ENCODE data around the gene MUTYH. TPM values are rescaled to one million over a fixed set of nuclear protein-coding genes. Genes with fewer than 3 reads are reported as not detected.

The MUTYH gene
- 9.0 and 9.4 TPM in 2 replicates for polyA plus RNA-seq (2011; rRNA removed)
- polyA plus RNA-seq (2012; cell fraction: cytosol; rRNA removed), result 17.0 and 18.4 TPM in 2 replicates
- 71.5 and 78.8 TPM in 2 replicates for polyA plus RNA-seq (2012; cell fraction: nucleus; rRNA removed)
- 12.4 to 15.2 TPM (median 12.6 TPM) in 3 replicates for polyA plus RNA-seq (2017; fragmentation: RNase III; extraction: RNeasy Plus Mini Kit Qiagen cat#74134 plus additional on column Dnase treatment)
- polyA minus RNA-seq (2011; rRNA and poly(A)+ RNA removed), result 7.8 and 9.1 TPM in 2 replicates

DNA sequence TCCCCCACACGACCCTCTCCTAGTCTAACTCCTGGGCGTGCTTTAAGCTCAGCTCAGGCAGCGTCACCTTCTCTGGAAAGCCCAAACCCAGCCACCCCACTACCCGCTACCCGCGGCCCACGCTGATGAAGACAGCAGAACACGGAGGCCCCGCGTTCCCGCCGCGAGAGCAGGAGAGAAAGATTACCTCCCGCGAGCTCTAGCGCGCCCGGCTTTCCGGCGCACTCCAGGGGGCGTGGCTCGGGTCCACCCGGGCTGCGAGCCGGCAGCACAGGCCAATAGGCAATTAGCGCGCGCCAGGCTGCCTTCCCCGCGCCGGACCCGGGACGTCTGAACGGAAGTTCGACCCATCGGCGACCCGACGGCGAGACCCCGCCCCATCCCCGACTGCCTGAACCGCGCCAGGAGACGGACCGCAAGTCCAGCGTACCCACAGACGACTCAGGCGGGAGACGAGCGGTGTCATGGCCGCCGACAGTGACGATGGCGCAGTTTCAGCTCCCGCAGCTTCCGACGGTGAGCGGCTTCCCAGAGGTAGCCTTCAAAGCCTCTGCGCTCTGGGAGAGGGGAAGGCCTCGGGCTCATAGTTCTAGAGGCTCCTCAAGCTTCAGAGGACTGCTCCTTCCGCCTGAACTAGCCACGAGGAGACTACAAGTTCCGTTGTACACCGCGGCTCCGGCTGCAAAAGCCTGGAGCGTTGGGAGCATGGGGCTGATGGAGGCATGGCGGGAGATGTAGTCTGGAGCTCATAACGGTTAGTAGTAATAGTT lies at the start of gene MUTYH, which contains the start of gene TOE1:
Gene MUTYH (minus strand): TSS at position 652 of the 770 bp plus-strand sequence. CDS start 5,935 bp downstream, outside the sequence.
Gene TOE1 (plus strand): TSS at position 382 of the 770 bp plus-strand sequence. CDS start 83 bp downstream, at position 465.
- FAIRE-seq, result no peak
- peaks cover 18% of the 10 kb centered on the region; the same call in 2 of the 3 replicates for H3K4me1 ChIP-seq
- H3K27ac ChIP-seq, result peak within 1 kb of the TSS; percentile 96 to 97
- no peaks in the 10 kb centered on the region for H3K9me3 ChIP-seq
- H3K4me2 ChIP-seq, result peak within 1 kb of the TSS; percentile 84
- peak within 1 kb of the TSS; percentile 67 for H3K4me3 ChIP-seq
- peak; percentile 17; the same call in 1 of the 2 replicates for TF ChIP-seq MYC (IDR thresholded peaks at IDR 0.05; ENCODE audit: borderline replicate concordance, low read length)
- TF ChIP-seq HMGXB4 (CRISPR knock-in tag; IDR thresholded peaks at IDR 0.05; ENCODE audit: borderline replicate concordance), result no peak
- TF ChIP-seq FOSB (CRISPR knock-in tag; IDR thresholded peaks at IDR 0.05), result no peak
- TF ChIP-seq, protein P1, sequence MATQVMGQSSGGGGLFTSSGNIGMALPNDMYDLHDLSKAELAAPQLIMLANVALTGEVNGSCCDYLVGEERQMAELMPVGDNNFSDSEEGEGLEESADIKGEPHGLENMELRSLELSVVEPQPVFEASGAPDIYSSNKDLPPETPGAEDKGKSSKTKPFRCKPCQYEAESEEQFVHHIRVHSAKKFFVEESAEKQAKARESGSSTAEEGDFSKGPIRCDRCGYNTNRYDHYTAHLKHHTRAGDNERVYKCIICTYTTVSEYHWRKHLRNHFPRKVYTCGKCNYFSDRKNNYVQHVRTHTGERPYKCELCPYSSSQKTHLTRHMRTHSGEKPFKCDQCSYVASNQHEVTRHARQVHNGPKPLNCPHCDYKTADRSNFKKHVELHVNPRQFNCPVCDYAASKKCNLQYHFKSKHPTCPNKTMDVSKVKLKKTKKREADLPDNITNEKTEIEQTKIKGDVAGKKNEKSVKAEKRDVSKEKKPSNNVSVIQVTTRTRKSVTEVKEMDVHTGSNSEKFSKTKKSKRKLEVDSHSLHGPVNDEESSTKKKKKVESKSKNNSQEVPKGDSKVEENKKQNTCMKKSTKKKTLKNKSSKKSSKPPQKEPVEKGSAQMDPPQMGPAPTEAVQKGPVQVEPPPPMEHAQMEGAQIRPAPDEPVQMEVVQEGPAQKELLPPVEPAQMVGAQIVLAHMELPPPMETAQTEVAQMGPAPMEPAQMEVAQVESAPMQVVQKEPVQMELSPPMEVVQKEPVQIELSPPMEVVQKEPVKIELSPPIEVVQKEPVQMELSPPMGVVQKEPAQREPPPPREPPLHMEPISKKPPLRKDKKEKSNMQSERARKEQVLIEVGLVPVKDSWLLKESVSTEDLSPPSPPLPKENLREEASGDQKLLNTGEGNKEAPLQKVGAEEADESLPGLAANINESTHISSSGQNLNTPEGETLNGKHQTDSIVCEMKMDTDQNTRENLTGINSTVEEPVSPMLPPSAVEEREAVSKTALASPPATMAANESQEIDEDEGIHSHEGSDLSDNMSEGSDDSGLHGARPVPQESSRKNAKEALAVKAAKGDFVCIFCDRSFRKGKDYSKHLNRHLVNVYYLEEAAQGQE (IDR thresholded peaks at IDR 0.05), result peak; percentile 48
- no peak for TF ChIP-seq CBX8 (IDR thresholded peaks at IDR 0.05)
- TF ChIP-seq, protein P2, sequence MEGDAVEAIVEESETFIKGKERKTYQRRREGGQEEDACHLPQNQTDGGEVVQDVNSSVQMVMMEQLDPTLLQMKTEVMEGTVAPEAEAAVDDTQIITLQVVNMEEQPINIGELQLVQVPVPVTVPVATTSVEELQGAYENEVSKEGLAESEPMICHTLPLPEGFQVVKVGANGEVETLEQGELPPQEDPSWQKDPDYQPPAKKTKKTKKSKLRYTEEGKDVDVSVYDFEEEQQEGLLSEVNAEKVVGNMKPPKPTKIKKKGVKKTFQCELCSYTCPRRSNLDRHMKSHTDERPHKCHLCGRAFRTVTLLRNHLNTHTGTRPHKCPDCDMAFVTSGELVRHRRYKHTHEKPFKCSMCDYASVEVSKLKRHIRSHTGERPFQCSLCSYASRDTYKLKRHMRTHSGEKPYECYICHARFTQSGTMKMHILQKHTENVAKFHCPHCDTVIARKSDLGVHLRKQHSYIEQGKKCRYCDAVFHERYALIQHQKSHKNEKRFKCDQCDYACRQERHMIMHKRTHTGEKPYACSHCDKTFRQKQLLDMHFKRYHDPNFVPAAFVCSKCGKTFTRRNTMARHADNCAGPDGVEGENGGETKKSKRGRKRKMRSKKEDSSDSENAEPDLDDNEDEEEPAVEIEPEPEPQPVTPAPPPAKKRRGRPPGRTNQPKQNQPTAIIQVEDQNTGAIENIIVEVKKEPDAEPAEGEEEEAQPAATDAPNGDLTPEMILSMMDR (IDR thresholded peaks at IDR 0.05), result no peak
- no peak for TF ChIP-seq SREBF2 (IDR thresholded peaks at IDR 0.05)
- TF ChIP-seq EP300 (IDR thresholded peaks at IDR 0.05), result no peak
- peak; percentile 78 for TF ChIP-seq POLR2A (IDR thresholded peaks at IDR 0.05; ENCODE audit: low read length)
- TF ChIP-seq FOXS1 (CRISPR knock-in tag; IDR thresholded peaks at IDR 0.05), result no peak
- TF ChIP-seq JUN (IDR thresholded peaks at IDR 0.05), result peak in 1 of 2 experiments; percentile 81; a peak in 3 of 5 replicates
- TF ChIP-seq, protein P3, sequence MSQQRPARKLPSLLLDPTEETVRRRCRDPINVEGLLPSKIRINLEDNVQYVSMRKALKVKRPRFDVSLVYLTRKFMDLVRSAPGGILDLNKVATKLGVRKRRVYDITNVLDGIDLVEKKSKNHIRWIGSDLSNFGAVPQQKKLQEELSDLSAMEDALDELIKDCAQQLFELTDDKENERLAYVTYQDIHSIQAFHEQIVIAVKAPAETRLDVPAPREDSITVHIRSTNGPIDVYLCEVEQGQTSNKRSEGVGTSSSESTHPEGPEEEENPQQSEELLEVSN (IDR thresholded peaks at IDR 0.05; ENCODE audit: borderline replicate concordance, low read depth), result peak; percentile 42; the same call in 1 of the 2 replicates
- TF ChIP-seq ZSCAN20 (CRISPR knock-in tag; IDR thresholded peaks at IDR 0.05), result no peak
- no peak for TF ChIP-seq HOXB13 (CRISPR knock-in tag; IDR thresholded peaks at IDR 0.05; ENCODE audit: low read depth)
- TF ChIP-seq EHMT2 (IDR thresholded peaks at IDR 0.05; ENCODE audit: low read depth), result no peak
- TF ChIP-seq RARB (CRISPR knock-in tag; IDR thresholded peaks at IDR 0.05), result no peak
- TF ChIP-seq RCOR1 (IDR thresholded peaks at IDR 0.05; ENCODE audit: low read depth, low read length), result no peak
- 0 out of 2 replicates have a peak, but pooled peaks have one; percentile 34 for TF ChIP-seq KDM5A (IDR thresholded peaks at IDR 0.05)
- TF ChIP-seq, protein P4, sequence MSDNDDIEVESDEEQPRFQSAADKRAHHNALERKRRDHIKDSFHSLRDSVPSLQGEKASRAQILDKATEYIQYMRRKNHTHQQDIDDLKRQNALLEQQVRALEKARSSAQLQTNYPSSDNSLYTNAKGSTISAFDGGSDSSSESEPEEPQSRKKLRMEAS (IDR thresholded peaks at IDR 0.05), result peak; percentile 77
- peak; percentile 38 for TF ChIP-seq CHD2 (IDR thresholded peaks at IDR 0.05; ENCODE audit: low read length, partially characterized antibody)
- TF ChIP-seq HOXB5 (CRISPR knock-in tag; IDR thresholded peaks at IDR 0.05), result no peak
- TF ChIP-seq EHF (CRISPR knock-in tag; IDR thresholded peaks at IDR 0.05), result no peak
- peak; percentile 54 for TF ChIP-seq PHF8 (IDR thresholded peaks at IDR 0.05; ENCODE audit: borderline replicate concordance, low read depth)
- TF ChIP-seq RFX5 (IDR thresholded peaks at IDR 0.05), result no peak
- TF ChIP-seq MAFK (IDR thresholded peaks at IDR 0.05; ENCODE audit: partially characterized antibody), result no peak
- TF ChIP-seq CHD4 (IDR thresholded peaks at IDR 0.05; ENCODE audit: borderline replicate concordance), result no peak
- no peak for TF ChIP-seq NFE2L2 (conservative IDR thresholded peaks at IDR 0.05; ENCODE audit: low read length)
- CTCF ChIA-PET, result interaction anchor here (0.9 to 3.3 kb wide), 8 partner anchors 9 to 326 kb away, joined by 3 to 13 read pairs (median 4); no protein-coding TSS in a partner anchor
- POLR2A ChIA-PET, result interaction anchor here (0.5 to 2.8 kb wide), 14 partner anchors 9 to 540 kb away, joined by 3 to 33 read pairs (median 8); partner anchors contain the start of genes CCDC163, HECTD3, HPDL and MMACHC
- WGBS (ENCODE audit: missing lambda C conversion rate), result 0% methylated on average over 11 of the region's 70 CpGs
- peak; percentile 91 to 94 for ATAC-seq
- DNase-seq (ENCODE audit: low read depth in 1 of 2, low spot score in 1 of 2), result peak; percentile 82 to 92

Data from A549 (cell line).